GM10248 (cell line): ENCODE measurements around the gene SYNE2.

Experiments used
- CTCF ChIA-PET: fragments of 300-600 bp; sonication (Branson Sonifier 250); formaldehyde crosslinking; extraction: SDS; loops from one replicate; lab custom pipeline; 2021; ENCODE audit warnings: antibody characterized with exemption; lab: Yijun Ruan, JAX
- POLR2A ChIA-PET: fragments of 350-650 bp; sonication (Branson Sonifier 250); formaldehyde crosslinking; extraction: SDS; loops from one replicate; lab custom pipeline; 2020; ENCODE audit warnings: antibody characterized with exemption; lab: Yijun Ruan, JAX
- DNase-seq: peaks from one replicate; pipeline ENCODE4 v3.0.0; 2012; ENCODE audit errors: extremely low spot score
- CTCF ChIP-seq: IDR thresholded peaks from 2 replicates; pipeline ENCODE4 v1.5.1; 2012; ENCODE audit warnings: mild to moderate bottlenecking, low read depth; ENCODE audit errors: extremely low read depth, missing control alignments, control extremely low read depth

SYNE2 gene

GRCh38 chr14:63875311-63875710 lies 22.5 kb downstream of the SYNE2 start:
- POLR2A ChIA-PET, result no interaction called here
- CTCF ChIA-PET, result no interaction called here
- no peak for DNase-seq
- TF ChIP-seq CTCF, result no peak

- DNase-seq, result no peak
- POLR2A ChIA-PET, result interaction anchor here (0.6 kb wide), 1 partner anchor 243 kb away, joined by 4 read pairs; no protein-coding TSS in a partner anchor
- CTCF ChIA-PET, result interaction anchor here (1.0 to 1.5 kb wide), 3 partner anchors 8 to 30 kb away, joined by 3 to 4 read pairs (median 4); no protein-coding TSS in a partner anchor
- TF ChIP-seq CTCF, result no peak
Observed at GRCh38 chr14:63877550-63877939, 24.7 kb downstream of the SYNE2 start.

- DNase-seq, result no peak
- POLR2A ChIA-PET, result no interaction called here
- CTCF ChIA-PET, result interaction anchor here (1.0 to 1.5 kb wide), 4 partner anchors 8 to 87 kb away, joined by 3 to 4 read pairs (median 4); no protein-coding TSS in a partner anchor
- TF ChIP-seq CTCF, result no peak
Observed at GRCh38 chr14:63878052-63878451, 25.2 kb downstream of the SYNE2 start.

- no peak for TF ChIP-seq CTCF
- POLR2A ChIA-PET, result no interaction called here
- no peak for DNase-seq
- CTCF ChIA-PET, result interaction anchor here (1.2 to 1.5 kb wide), 2 partner anchors 25 to 86 kb away, joined by 3 to 4 read pairs; no protein-coding TSS in a partner anchor
Observed at GRCh38 chr14:63878792-63879191, 26.0 kb downstream of the SYNE2 start.

GRCh38 chr14:63881926-63882325 lies 29.1 kb downstream of the SYNE2 start:
- POLR2A ChIA-PET, result no interaction called here
- CTCF ChIA-PET, result interaction anchor here (0.9 to 1.7 kb wide), 4 partner anchors 11 to 33 kb away, joined by 3 to 4 read pairs (median 4); no protein-coding TSS in a partner anchor
- no peak for TF ChIP-seq CTCF
- DNase-seq, result no peak

GRCh38 chr14:63887899-63888298 lies 35.1 kb downstream of the SYNE2 start:
- CTCF ChIA-PET, result interaction anchor here (0.9 to 1.9 kb wide), 4 partner anchors 10 to 19 kb away, joined by 3 to 5 read pairs (median 4); no protein-coding TSS in a partner anchor
- POLR2A ChIA-PET, result no interaction called here
- TF ChIP-seq CTCF, result no peak
- no peak for DNase-seq
